RWPE2 (cell line): ENCODE measurements around the gene SPAG6.

Source experiments
- ATAC-seq: fragments of 200-7000 bp; cut with Tn5 transposase; 3 replicates; pipeline ENCODE4 v1.9.1; 2021; ENCODE audit warnings: low read depth
- DNase-seq: peaks from one replicate; pipeline ENCODE4 v3.0.0-alpha.2; 2020; ENCODE audit warnings: low spot score
- H3K27ac ChIP-seq: fragments of 450-650 bp; 2 replicates; pipeline ENCODE4 v1.5.1; 2017; ENCODE audit warnings: mild to moderate bottlenecking; ENCODE audit not compliant: poor library complexity, severe bottlenecking
- H3K27me3 ChIP-seq: fragments of 250-450 bp; sonication (Bioruptor Pico); 2 replicates; pipeline ENCODE4 v1.5.1; 2021; ENCODE audit warnings: mild to moderate bottlenecking, moderate library complexity; ENCODE audit not compliant: insufficient read depth, poor library complexity, severe bottlenecking
- H3K36me3 ChIP-seq: fragments of 250-450 bp; sonication (Bioruptor Pico); 2 replicates; pipeline ENCODE4 v1.5.1; 2020; ENCODE audit warnings: low read depth, mild to moderate bottlenecking, moderate library complexity
- H3K4me1 ChIP-seq: fragments of 250-450 bp; sonication (Bioruptor Pico); 2 replicates; pipeline ENCODE4 v1.5.1; 2021; ENCODE audit warnings: mild to moderate bottlenecking, moderate library complexity; ENCODE audit not compliant: insufficient read depth, poor library complexity, severe bottlenecking
- H3K4me3 ChIP-seq: fragments of 250-450 bp; sonication (Bioruptor Pico); 2 replicates; pipeline ENCODE4 v1.5.1; 2021; ENCODE audit warnings: mild to moderate bottlenecking, moderate library complexity; ENCODE audit not compliant: severe bottlenecking
- H3K9me3 ChIP-seq: fragments of 250-450 bp; sonication (Bioruptor Pico); 2 replicates; pipeline ENCODE4 v1.5.1; 2021; ENCODE audit warnings: mild to moderate bottlenecking, moderate library complexity; ENCODE audit not compliant: severe bottlenecking
- CTCF ChIP-seq: fragments of 450-650 bp; IDR thresholded peaks from one replicate; pipeline ENCODE4 v1.5.1; 2017; ENCODE audit warnings: mild to moderate bottlenecking, moderate library complexity; ENCODE audit not compliant: poor library complexity, severe bottlenecking

The SPAG6 gene

GRCh38 chr10:22344249-22344648 lies 1.0 kb upstream of the SPAG6 start:
- TF ChIP-seq CTCF, result no peak
- Histone ChIP-seq H3K9me3 (no peaks in the 10 kb centered on the region), H3K36me3 (no peaks in the 10 kb centered on the region), H3K27ac (no peak overlapping the region), H3K4me1 (peaks cover 5% of the 10 kb centered on the region), H3K27me3 (peaks cover 86% of the 10 kb centered on the region), H3K4me3 (no peak overlapping the region)
- ATAC-seq (no peak), DNase-seq (no peak)

- Histone ChIP-seq H3K4me3 (no peak overlapping the region), H3K4me1 (peaks cover 1% of the 10 kb centered on the region), H3K9me3 (no peaks in the 10 kb centered on the region), H3K27me3 (peaks cover 80% of the 10 kb centered on the region), H3K27ac (no peak overlapping the region), H3K36me3 (no peaks in the 10 kb centered on the region)
- no peak for TF ChIP-seq CTCF
- DNase-seq (no peak), ATAC-seq (no peak)
Measured at GRCh38 chr10:22344781-22345300, 455 bp upstream of the SPAG6 start.

GRCh38 chr10:22346096-22346661 lies 883 bp downstream of the SPAG6 start:
- ATAC-seq, result no peak
- DNase-seq, result no peak
- H3K36me3 ChIP-seq, result no peaks in the 10 kb centered on the region
- no peak overlapping the region for H3K27ac ChIP-seq
- no peak for TF ChIP-seq CTCF
- no peak overlapping the region for H3K4me3 ChIP-seq
- no peaks in the 10 kb centered on the region for H3K9me3 ChIP-seq
- no peaks in the 10 kb centered on the region for H3K4me1 ChIP-seq
- peaks cover 78% of the 10 kb centered on the region for H3K27me3 ChIP-seq

- H3K4me3 ChIP-seq, result no peak overlapping the region
- TF ChIP-seq CTCF, result no peak
- ATAC-seq (no peak), DNase-seq (no peak)
- H3K9me3 ChIP-seq, result no peaks in the 10 kb centered on the region
- H3K27me3 ChIP-seq, result peaks cover 42% of the 10 kb centered on the region
- no peak overlapping the region for H3K27ac ChIP-seq
- H3K4me1 ChIP-seq, result no peaks in the 10 kb centered on the region
- H3K36me3 ChIP-seq, result no peaks in the 10 kb centered on the region
Measured at GRCh38 chr10:22349755-22350154, 4.5 kb downstream of the SPAG6 start.

- DNase-seq (no peak), ATAC-seq (no peak)
- Histone ChIP-seq H3K36me3 (no peaks in the 10 kb centered on the region), H3K4me1 (no peaks in the 10 kb centered on the region), H3K27ac (no peak overlapping the region), H3K9me3 (no peaks in the 10 kb centered on the region), H3K4me3 (no peak overlapping the region), H3K27me3 (peaks cover 27% of the 10 kb centered on the region)
- no peak for TF ChIP-seq CTCF
Measured at GRCh38 chr10:22351131-22351703, 5.9 kb downstream of the SPAG6 start.
